GM19455 (cell line): Measurements from ENCODE around the gene PDP2.

ENCODE experiments used
- ATAC-seq: cut with Tn5 transposase; IDR thresholded peaks from one replicate; pipeline ENCODE4 v1.9.1; 2021; ENCODE audit not compliant: unreplicated experiment

PDP2 gene

GRCh38 chr16:66918803-66919568 lies 38.7 kb downstream of the PDP2 start, which contains the start of gene CDH16:
CDH16 (minus strand) TSS chr16:66918885; CDS start chr16:66918065, 820 bp downstream.
- ATAC-seq: no peak

- ATAC-seq: no peak
Measured at GRCh38 chr16:66919569-66920298, 39.4 kb downstream of the PDP2 start.

- ATAC-seq: no peak
Measured at GRCh38 chr16:66920299-66920590, 39.9 kb downstream of the PDP2 start.

- ATAC-seq: no peak
Measured at GRCh38 chr16:66920924-66921680, 40.8 kb downstream of the PDP2 start.

GRCh38 chr16:66921729-66922450 lies 41.6 kb downstream of the PDP2 start:
- no peak for ATAC-seq

GRCh38 chr16:66923247-66923731 lies 43.0 kb downstream of the PDP2 start:
- no peak for ATAC-seq

GRCh38 chr16:66923866-66924265 lies 43.6 kb downstream of the PDP2 start:
- no peak for ATAC-seq

GRCh38 chr16:66924527-66925321 lies 44.4 kb downstream of the PDP2 start:
- ATAC-seq: no peak

- no peak for ATAC-seq
Measured at GRCh38 chr16:66925322-66925840, 45.1 kb downstream of the PDP2 start, which contains the start of gene RRAD. RRAD (minus strand) TSS chr16:66925535; CDS start chr16:66925179, 356 bp downstream.

GRCh38 chr16:66926171-66926947 lies 46.0 kb downstream of the PDP2 start:
- ATAC-seq: no peak

GRCh38 chr16:66926961-66927436 lies 46.7 kb downstream of the PDP2 start:
- ATAC-seq: no peak

GRCh38 chr16:66927918-66928649 lies 47.8 kb downstream of the PDP2 start:
- no peak for ATAC-seq

- no peak for ATAC-seq
Measured at GRCh38 chr16:66928702-66929388, 48.5 kb downstream of the PDP2 start.

- ATAC-seq: no peak
Measured at GRCh38 chr16:66930189-66930588, 49.9 kb downstream of the PDP2 start.

- no peak for ATAC-seq
Measured at GRCh38 chr16:66931665-66932064, 51.4 kb downstream of the PDP2 start.

GRCh38 chr16:66932076-66932475 lies 51.8 kb downstream of the PDP2 start:
- ATAC-seq: no peak

- ATAC-seq: no peak
Measured at GRCh38 chr16:66933776-66934137, 53.4 kb downstream of the PDP2 start.
